ENCODE measurements around the gene ADRA2C.
"Not testable (repeated sequence)": the region's sequence is repeated elsewhere in the genome, so short reads cannot be mapped to it uniquely, and the experiment has no call there.

The ADRA2C gene

GRCh38 chr4:3814053-3814570, 47.9 kb downstream of the ADRA2C start:
- H3K4me3 ChIP-seq (ENCODE audit: low read length): no peak overlapping the region
- no peak for DNase-seq (ENCODE audit: low read depth)
- no peak for TF ChIP-seq CTCF (IDR thresholded peaks at IDR 0.05; ENCODE audit: insufficient read depth, low read depth, low read length, missing control alignments)

GRCh38 chr4:3814838-3815237, 48.7 kb downstream of the ADRA2C start:
- DNase-seq (ENCODE audit: low read depth); H3K4me3 ChIP-seq (ENCODE audit: low read length): not testable (repeated sequence)

- TF ChIP-seq CTCF (IDR thresholded peaks at IDR 0.05; ENCODE audit: insufficient read depth, low read depth, low read length, missing control alignments): no peak
- no peak for DNase-seq (ENCODE audit: low read depth)
- H3K4me3 ChIP-seq (ENCODE audit: low read length): no peak overlapping the region
These were observed 50.2 kb downstream of the ADRA2C start for GRCh38 chr4:3816256-3816825.

- H3K4me3 ChIP-seq (ENCODE audit: low read length): no peak overlapping the region
- TF ChIP-seq CTCF (IDR thresholded peaks at IDR 0.05; ENCODE audit: insufficient read depth, low read depth, low read length, missing control alignments): no peak
- DNase-seq (ENCODE audit: low read depth): no peak
These were observed 51.1 kb downstream of the ADRA2C start for GRCh38 chr4:3816983-3817960.

All from epithelial cell of esophagus (primary cell).